ENCODE data around the gene PTBP1. TPM values are rescaled to one million over a fixed set of nuclear protein-coding genes. Genes with fewer than 3 reads are reported as not detected.

PTBP1 gene
- total RNA-seq, 2 experiments from 2014 or later, result 464 to 465 TPM

DNA sequence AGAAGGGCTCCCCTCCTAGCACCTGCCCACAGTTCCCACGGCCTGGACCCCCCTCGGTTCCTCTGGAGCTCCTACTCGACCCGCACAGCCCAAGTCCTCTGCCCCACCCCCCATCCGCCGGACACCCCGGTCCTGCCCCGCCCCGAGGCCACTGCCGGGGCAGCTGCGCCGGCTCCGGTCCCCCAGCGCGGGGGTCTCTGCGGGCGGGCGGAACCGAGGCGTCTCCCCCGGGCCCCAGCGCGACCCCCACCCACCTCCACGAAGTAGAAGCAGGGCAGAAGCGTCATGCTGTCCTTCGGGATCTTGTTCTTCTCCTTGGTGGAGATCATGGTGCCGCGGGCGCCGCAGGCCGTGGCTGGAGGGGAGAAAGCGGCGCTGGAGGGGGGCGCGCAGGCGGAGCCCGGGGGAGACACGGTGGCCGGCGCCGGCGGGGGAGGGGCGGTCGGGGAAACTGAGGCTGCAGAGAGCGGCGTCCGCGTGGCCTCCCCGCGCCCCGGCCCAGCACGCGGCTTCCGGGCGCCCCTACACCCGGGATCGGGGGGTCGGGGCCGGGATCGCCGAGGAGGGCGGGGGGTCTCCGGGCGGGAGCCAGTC is 24.1 kb downstream of the PTBP1 start:
- H3K4me1 Mint-ChIP-seq (ENCODE audit: low read depth), result no peaks in the 10 kb centered on the region
- CTCF ChIA-PET, result no interaction called here

DNA sequence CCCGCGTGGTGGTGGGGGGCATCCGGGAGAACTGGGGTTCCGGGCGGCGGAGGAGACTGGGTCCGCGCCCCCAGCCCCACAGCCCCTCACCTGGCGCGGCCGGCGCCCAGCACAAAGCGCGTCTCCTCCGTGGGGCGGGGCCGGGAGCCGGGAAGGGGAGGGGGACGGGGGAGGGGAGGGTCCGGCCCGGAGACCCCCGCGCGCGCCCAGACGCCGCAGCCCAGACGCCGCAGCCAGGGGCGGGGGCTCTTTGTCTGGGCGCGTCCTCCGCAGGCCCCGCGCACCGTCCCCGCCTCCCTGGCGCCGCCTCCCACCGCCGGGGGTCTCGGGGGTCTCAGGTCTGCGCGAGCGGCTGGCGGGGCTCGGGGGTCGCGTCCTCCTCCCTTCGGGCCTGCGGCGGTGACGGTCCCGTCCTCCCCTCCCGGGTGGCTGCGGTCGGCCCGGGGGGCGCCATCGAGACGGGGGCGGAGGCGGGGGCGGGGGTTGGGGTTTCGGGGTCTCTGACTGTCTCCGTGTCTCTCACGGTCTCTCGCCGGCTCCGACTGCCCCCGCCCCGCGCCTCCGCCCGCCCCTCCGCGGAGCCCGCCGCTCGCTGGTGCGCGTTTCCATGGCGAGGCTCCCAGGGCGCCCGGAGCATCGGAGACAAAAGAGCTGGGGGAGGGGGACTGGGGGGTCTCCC is 24.7 kb downstream of the PTBP1 start, which contains the start of gene PLPPR3:
PLPPR3 (minus strand) TSS at position 131 of the 679 bp plus-strand sequence. CDS start 396 bp downstream, outside the sequence.
- Mint-ChIP-seq H3K4me3 (no peak within 1 kb of the TSS), H3K4me1 (ENCODE audit: low read depth) (no peaks in the 10 kb centered on the region), H3K27me3 (peaks cover 8% of the 10 kb centered on the region), H3K27ac (no peak within 1 kb of the TSS), H3K9me3 (no peaks in the 10 kb centered on the region), H3K36me3 (no peaks in the 10 kb centered on the region)
- ChIA-PET CTCF (no interaction called here), POLR2A (no interaction called here)
- intact Hi-C loops (cut with micrococcal nuclease), result no loop called here
- no peak for DNase-seq

More for the DNA sequence above, 24.1 kb downstream of the PTBP1 start:
- H3K27me3 Mint-ChIP-seq, result peaks cover 8% of the 10 kb centered on the region
- H3K9me3 Mint-ChIP-seq, result no peaks in the 10 kb centered on the region
- intact Hi-C loops (cut with micrococcal nuclease), result no loop called here
- no peak for DNase-seq
- no peak overlapping the region for H3K27ac Mint-ChIP-seq
- POLR2A ChIA-PET, result no interaction called here
- H3K4me3 Mint-ChIP-seq, result no peak overlapping the region
- peaks cover 4% of the 10 kb centered on the region for H3K36me3 Mint-ChIP-seq

DNA sequence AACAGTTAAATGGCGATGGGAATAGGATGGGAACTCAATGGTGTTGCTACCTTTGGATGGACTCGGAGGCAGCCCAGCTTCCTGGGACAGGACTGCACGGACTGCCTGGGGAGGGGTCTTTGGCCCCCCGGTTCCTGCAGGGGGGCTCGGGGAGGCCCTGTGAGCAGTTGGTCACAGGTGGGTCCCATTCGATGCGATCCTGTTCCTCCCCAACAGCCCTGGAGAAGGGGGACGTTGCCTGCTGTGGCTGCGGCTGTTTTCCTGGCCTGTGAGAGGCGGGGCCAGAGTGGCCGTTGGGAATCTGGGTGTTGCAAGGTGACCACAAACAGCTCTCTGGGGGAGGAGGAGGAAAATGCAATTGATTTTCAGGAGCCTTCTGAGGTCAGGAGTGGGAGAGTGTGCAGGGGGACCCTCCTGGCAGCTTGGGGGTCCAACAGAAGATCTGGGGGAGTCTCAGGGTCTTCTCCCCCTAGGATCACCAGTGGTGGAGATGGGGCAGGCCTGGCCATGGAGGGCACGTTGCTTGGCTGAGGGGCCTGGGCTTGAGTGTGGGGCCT is 26.4 kb downstream of the PTBP1 start:
- Mint-ChIP-seq H3K27me3 (peaks cover 8% of the 10 kb centered on the region), H3K4me3 (no peak overlapping the region), H3K4me1 (ENCODE audit: low read depth) (no peaks in the 10 kb centered on the region), H3K27ac (no peak overlapping the region), H3K9me3 (no peaks in the 10 kb centered on the region), H3K36me3 (no peaks in the 10 kb centered on the region)
- CTCF ChIA-PET, result no interaction called here
- POLR2A ChIA-PET, result no interaction called here
- no peak for DNase-seq
- intact Hi-C loops (cut with micrococcal nuclease), result no loop called here

DNA sequence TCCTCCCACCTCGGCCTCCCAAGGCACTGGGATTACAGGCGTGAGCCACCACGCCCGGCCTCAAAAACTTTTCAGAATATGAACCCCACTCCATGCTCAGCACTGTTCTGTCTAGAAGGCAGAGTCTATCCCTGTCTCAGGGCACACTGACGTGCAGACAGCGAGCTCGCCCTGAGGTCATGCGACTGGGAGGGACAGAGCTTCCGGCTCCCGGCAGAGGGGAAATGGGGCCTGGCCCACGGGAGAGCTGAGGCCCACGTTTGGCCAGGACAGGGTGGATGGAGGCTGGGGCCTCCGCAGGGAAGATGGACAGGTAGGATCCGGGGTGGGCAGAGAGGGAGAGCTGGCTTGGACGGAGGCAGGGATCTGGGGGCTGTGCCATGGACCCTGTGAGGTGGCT is 27.6 kb downstream of the PTBP1 start:
- intact Hi-C loops (cut with micrococcal nuclease), result no loop called here
- H3K27me3 Mint-ChIP-seq, result peaks cover 9% of the 10 kb centered on the region
- H3K4me1 Mint-ChIP-seq (ENCODE audit: low read depth), result no peaks in the 10 kb centered on the region
- H3K36me3 Mint-ChIP-seq, result no peaks in the 10 kb centered on the region
- no peak overlapping the region for H3K27ac Mint-ChIP-seq
- CTCF ChIA-PET, result no interaction called here
- no peaks in the 10 kb centered on the region for H3K9me3 Mint-ChIP-seq
- H3K4me3 Mint-ChIP-seq, result no peak overlapping the region
- POLR2A ChIA-PET, result no interaction called here
- no peak for DNase-seq

DNA sequence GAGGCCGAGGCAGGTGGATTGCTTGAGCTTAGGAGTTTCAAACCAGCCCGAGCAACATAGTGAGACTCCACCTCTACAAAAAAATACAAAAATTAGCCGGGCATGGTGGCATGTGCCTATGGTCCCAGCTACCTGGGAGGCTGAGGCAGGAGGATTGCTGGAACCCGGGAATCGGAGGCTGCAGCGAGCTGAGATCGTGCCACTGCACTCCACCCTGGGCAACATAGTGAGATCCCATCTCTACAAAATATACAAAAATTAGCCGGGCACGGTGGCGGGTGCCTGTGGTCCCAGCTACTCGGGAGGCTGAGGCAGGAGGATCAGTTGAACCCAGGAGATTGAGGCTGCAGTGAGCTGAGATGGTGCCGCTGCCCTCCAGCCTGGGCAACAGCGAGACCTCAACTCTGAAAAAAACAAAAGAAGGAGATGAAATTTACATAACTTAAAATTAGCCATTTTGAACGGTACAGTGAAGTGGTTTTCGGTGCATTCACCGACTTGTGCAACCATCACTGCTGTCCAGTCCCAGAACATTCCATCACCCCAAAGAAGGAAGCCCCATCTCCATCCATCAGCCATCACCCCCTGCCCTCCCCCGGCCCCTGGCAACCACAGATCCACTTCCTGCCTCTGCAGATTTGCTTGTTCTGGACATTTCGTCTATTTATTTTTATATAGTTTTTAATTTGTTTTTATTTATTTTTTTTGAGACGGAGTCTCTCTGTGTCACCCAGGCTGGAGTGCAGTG is 28.8 kb downstream of the PTBP1 start:
- Mint-ChIP-seq H3K27me3 (peaks cover 9% of the 10 kb centered on the region), H3K4me3 (no peak overlapping the region), H3K27ac (no peak overlapping the region), H3K36me3 (no peaks in the 10 kb centered on the region), H3K9me3 (no peaks in the 10 kb centered on the region), H3K4me1 (ENCODE audit: low read depth) (no peaks in the 10 kb centered on the region)
- CTCF ChIA-PET, result no interaction called here
- POLR2A ChIA-PET, result no interaction called here
- intact Hi-C loops (cut with micrococcal nuclease), result no loop called here
- DNase-seq, result no peak

DNA sequence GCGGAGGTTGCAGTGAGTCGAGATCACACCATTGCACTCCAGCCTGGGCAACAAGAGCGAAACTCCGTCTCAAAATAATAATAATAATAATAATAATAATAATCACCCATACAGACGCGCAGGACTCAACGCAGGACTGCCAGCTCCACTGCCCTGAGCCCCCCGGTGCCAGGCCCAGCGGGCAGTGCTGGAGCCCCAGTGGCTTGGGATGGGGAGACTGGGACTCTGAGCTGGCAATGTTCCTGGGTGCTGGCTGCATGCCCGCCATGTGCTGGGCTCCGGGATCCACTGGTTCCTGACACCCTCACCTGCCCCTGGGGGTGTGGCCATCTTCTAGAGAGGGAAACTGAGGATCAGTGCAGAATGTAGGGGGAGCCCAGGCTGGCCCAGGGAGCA is 30.1 kb downstream of the PTBP1 start:
- no peak overlapping the region for H3K4me3 Mint-ChIP-seq
- no peak overlapping the region for H3K27ac Mint-ChIP-seq
- intact Hi-C loops (cut with micrococcal nuclease), result no loop called here
- POLR2A ChIA-PET, result no interaction called here
- H3K9me3 Mint-ChIP-seq, result no peaks in the 10 kb centered on the region
- peaks cover 9% of the 10 kb centered on the region for H3K27me3 Mint-ChIP-seq
- no peak for DNase-seq
- no peaks in the 10 kb centered on the region for H3K4me1 Mint-ChIP-seq (ENCODE audit: low read depth)
- no peaks in the 10 kb centered on the region for H3K36me3 Mint-ChIP-seq
- CTCF ChIA-PET, result no interaction called here

DNA sequence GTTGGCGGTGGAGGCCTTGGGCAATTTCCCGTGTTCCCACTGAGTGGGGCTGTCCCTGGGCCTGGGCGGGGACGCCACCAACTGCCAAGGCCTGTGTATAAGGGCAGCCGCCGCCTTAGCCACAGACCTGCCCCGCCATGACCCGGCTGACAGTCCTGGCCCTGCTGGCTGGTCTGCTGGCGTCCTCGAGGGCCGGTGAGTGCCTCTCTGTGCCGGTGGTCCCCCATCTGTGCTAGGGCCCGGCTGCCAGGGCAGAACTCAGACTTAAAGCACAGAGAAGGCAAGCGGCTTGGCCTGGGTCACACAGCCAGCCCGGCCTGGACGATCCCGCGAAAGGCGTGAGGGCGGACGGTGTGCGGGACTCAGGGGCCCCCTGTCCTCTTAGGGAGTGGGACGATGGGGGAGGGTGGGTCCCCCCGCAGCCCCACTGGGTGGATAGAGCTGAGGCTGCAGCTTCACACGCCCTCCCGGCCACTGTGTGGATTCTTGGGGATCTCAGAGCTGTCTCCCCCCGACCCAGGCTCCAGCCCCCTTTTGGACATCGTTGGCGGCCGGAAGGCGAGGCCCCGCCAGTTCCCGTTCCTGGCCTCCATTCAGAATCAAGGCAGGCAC is 30.6 kb downstream of the PTBP1 start, which contains the start of gene AZU1:
AZU1 (plus strand) TSS at position 128 of the 612 bp plus-strand sequence; CDS start at position 138, 10 bp downstream.
- H3K4me3 Mint-ChIP-seq, result no peak within 1 kb of the TSS
- DNase-seq, result no peak
- no peaks in the 10 kb centered on the region for H3K4me1 Mint-ChIP-seq (ENCODE audit: low read depth)
- CTCF ChIA-PET, result no interaction called here
- H3K9me3 Mint-ChIP-seq, result no peaks in the 10 kb centered on the region
- intact Hi-C loops (cut with micrococcal nuclease), result no loop called here
- peaks cover 6% of the 10 kb centered on the region for H3K27me3 Mint-ChIP-seq
- H3K27ac Mint-ChIP-seq, result no peak within 1 kb of the TSS
- POLR2A ChIA-PET, result no interaction called here
- no peaks in the 10 kb centered on the region for H3K36me3 Mint-ChIP-seq

DNA sequence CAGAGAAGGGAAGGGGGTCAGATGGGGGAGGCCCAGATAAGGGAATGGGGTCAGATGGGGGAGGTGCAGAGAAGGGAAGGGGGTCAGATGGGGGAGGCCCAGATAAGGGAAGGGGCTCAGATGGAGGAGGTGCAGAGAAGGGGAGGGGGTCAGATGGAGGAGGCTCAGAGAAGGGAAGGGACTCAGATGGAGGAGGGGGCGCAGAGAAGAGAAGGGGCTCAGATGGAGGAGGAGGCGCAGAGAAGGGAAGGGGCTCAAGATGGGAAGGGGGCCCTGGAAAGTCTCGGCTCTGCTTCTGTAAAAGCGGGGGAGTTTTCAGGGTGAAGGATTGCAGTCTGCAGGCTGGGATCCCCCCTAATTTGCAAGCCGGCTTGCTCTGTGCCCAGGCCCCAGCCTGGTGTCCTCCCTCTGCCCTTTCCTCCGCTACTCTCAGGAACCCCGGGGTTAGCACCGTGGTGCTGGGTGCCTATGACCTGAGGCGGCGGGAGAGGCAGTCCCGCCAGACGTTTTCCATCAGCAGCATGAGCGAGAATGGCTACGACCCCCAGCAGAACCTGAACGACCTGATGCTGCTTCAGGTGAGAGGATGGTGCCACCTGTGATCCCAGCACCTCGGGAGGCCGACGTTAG is 32.0 kb downstream of the PTBP1 start:
- ChIA-PET CTCF (no interaction called here), POLR2A (no interaction called here)
- intact Hi-C loops (cut with micrococcal nuclease), result no loop called here
- H3K36me3 Mint-ChIP-seq, result no peaks in the 10 kb centered on the region
- no peaks in the 10 kb centered on the region for H3K9me3 Mint-ChIP-seq
- peaks cover 1% of the 10 kb centered on the region for H3K27me3 Mint-ChIP-seq
- no peak overlapping the region for H3K4me3 Mint-ChIP-seq
- H3K4me1 Mint-ChIP-seq (ENCODE audit: low read depth), result no peaks in the 10 kb centered on the region
- DNase-seq, result no peak
- H3K27ac Mint-ChIP-seq, result no peak overlapping the region

DNA sequence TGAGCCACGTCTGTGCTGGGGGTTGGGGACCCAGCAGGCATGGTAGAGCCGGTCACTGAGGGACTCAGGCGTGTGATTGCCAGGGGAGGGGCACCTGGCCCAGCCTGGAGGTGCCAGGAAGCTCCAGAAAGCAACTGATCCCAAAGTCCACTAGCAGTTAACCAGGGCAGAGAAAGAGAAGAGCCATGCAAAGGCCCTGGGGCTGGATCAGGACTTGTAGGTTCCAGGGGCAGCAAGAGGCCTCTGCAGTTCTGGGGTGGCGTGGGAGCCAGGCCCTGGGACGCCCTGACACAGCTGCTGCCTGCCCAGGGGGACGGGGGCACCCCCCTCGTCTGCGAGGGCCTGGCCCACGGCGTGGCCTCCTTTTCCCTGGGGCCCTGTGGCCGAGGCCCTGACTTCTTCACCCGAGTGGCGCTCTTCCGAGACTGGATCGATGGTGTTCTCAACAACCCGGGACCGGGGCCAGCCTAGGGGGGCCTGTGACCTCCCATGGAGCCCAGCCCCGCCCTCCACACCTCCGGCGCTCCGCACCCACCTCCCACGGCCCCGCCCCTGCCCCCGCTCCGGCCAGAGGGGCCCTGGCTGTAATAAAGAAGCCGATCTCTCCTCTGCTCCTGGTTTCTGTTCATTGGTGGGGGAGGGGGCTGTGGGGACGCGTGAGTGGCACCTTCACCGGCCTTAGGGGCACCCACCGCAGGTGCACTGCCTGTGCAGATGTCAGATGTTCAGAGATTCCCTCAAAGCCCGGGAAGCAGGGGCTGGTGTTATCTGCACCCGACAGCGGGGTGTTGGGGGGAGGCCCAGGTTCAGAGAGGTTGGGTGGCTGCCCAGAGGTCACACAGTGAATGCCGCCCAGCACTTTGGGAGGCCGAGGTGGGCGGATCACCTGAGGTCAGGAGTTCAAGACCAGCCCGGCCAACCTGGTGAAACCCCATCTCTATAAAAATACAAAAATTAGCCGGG is 34.4 kb downstream of the PTBP1 start:
- no peak overlapping the region for H3K27ac Mint-ChIP-seq
- no peak for DNase-seq
- H3K36me3 Mint-ChIP-seq, result no peaks in the 10 kb centered on the region
- POLR2A ChIA-PET, result no interaction called here
- intact Hi-C loops (cut with micrococcal nuclease), result no loop called here
- peaks cover 3% of the 10 kb centered on the region for H3K4me1 Mint-ChIP-seq (ENCODE audit: low read depth)
- no peaks in the 10 kb centered on the region for H3K9me3 Mint-ChIP-seq
- CTCF ChIA-PET, result interaction anchor here (0.7 kb wide), 1 partner anchor 21 kb away, joined by 3 read pairs; no protein-coding TSS in a partner anchor
- H3K27me3 Mint-ChIP-seq, result peaks cover 7% of the 10 kb centered on the region
- no peak overlapping the region for H3K4me3 Mint-ChIP-seq

DNA sequence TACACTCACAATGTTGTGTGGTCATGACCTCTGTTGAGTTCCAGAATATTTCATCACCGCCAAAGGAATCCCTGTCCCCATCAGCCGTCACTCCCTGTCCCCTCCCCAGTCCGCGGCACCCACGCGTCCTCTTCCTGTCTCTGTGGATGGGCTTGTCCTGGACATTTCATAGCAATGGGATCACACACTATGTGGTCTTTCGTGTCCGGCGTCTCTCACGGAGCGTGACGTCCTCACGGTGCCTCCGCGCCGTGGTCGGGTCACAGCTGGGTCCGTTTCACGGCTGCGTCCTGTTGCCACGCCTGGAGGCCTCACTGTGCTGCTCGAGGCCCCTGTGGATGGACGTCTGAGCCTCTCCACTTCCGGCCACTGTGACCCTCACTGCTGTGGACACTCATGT is 37.0 kb downstream of the PTBP1 start:
- POLR2A ChIA-PET, result no interaction called here

DNA sequence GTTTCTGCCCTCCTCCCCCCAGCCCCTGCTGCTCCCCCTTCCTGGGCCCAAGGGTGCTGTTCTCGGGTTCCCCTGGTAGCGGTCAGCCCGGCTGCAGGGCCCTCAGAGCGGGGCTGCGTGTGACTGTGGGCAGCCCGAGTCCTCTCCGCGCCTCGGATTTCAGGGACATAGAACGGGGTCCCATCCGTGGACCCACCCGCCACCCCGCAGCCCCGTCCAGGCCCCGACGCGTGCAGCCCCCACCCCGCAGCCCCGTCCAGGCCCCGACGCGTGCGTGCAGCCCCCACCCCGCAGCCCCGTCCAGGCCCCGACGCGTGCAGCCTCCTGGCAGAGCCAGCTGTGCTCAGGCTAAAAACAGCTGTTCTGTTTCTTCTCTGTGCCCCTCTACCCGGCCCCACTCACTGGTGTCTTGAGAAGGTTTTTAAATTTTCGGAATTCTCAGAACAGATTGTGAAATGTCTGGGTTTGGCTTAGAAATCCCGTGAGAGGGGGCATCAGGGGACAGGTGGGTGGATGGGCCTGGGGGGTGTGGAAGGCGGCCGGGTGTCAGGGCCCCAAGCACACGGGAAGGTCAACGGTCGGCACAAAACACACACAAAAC is 38.1 kb downstream of the PTBP1 start:
- H3K36me3 Mint-ChIP-seq, result no peaks in the 10 kb centered on the region
- ChIA-PET POLR2A (no interaction called here), CTCF (no interaction called here)
- peaks cover 7% of the 10 kb centered on the region for H3K27me3 Mint-ChIP-seq
- intact Hi-C loops (cut with micrococcal nuclease), result no loop called here
- no peak overlapping the region for H3K27ac Mint-ChIP-seq
- H3K9me3 Mint-ChIP-seq, result no peaks in the 10 kb centered on the region
- DNase-seq, result no peak
- H3K4me1 Mint-ChIP-seq (ENCODE audit: low read depth), result peaks cover 3% of the 10 kb centered on the region
- no peak overlapping the region for H3K4me3 Mint-ChIP-seq

More for the DNA sequence above, 37.0 kb downstream of the PTBP1 start:
- Mint-ChIP-seq H3K27me3 (peaks cover 7% of the 10 kb centered on the region), H3K27ac (no peak overlapping the region), H3K4me1 (ENCODE audit: low read depth) (peaks cover 3% of the 10 kb centered on the region), H3K9me3 (no peaks in the 10 kb centered on the region), H3K4me3 (no peak overlapping the region), H3K36me3 (no peaks in the 10 kb centered on the region)
- DNase-seq, result no peak
- CTCF ChIA-PET, result no interaction called here
- intact Hi-C loops (cut with micrococcal nuclease), result no loop called here

Measured in activated CD4-positive, alpha-beta memory T cell treated with anti-CD3 and anti-CD28 coated beads for 36 hours (primary cell).